HEK293 (cell line): ENCODE results near the gene SEC16A.

Experiments
- CTCF ChIA-PET: fragments of 350-600 bp; formaldehyde crosslinking; extraction: SDS; loops from one replicate; lab custom pipeline; 2021; ENCODE audit warnings: antibody characterized with exemption; lab: Yijun Ruan, JAX
- POLR2A ChIA-PET: fragments of 300-600 bp; formaldehyde crosslinking; extraction: SDS; loops from one replicate; lab custom pipeline; 2020; ENCODE audit warnings: antibody characterized with exemption, inconsistent platforms; lab: Yijun Ruan, JAX
- H3K27ac ChIP-seq: fragments of 200-500 bp; sonication (Bioruptor generic); 2 replicates; pipeline ENCODE4 v1.5.1; 2014; ENCODE audit warnings: low read depth, low read length, control low read depth, inconsistent platforms; ENCODE audit errors: extremely low read depth
- H3K36me3 ChIP-seq, 2 experiments: fragments of 200-500 bp in 1 of 2; sonication (Bioruptor generic) in 1 of 2; 1 replicate in 1 of 2; 2 replicates in 1 of 2; pipeline ENCODE4 v1.5.1; 2014 to 2017; ENCODE audit warnings: inconsistent platforms in 2 of 2, low read length in 2 of 2; ENCODE audit not compliant: control insufficient read depth in 2 of 2, insufficient read depth in 1 of 2
- H3K4me1 ChIP-seq: fragments of 200-500 bp; sonication (Bioruptor generic); 2 replicates; pipeline ENCODE4 v1.5.1; 2014; ENCODE audit warnings: mild to moderate bottlenecking, low read length, inconsistent platforms; ENCODE audit not compliant: control insufficient read depth, insufficient read depth
- H3K4me3 ChIP-seq: 2 replicates; pipeline ENCODE4 v1.5.1; 2011; ENCODE audit warnings: low read depth, mild to moderate bottlenecking, control low read depth, low read length, moderate library complexity
- H3K9me3 ChIP-seq: fragments of 200-500 bp; sonication (Bioruptor generic); 2 replicates; pipeline ENCODE4 v1.5.1; 2014; ENCODE audit warnings: low read depth, low read length, inconsistent platforms; ENCODE audit not compliant: control insufficient read depth, insufficient read depth
- BCL11B ChIP-seq: fragments of 450-650 bp; formaldehyde crosslinking; IDR thresholded peaks from 2 replicates; pipeline ENCODE4 v1.5.1; 2016; ENCODE audit warnings: low read depth, missing biosample characterization, missing genetic modification characterization
- PRDM2 ChIP-seq: fragments of 450-650 bp; formaldehyde crosslinking; IDR thresholded peaks from 2 replicates; pipeline ENCODE4 v1.5.1; 2016; ENCODE audit warnings: missing biosample characterization, missing genetic modification characterization, borderline replicate concordance
- REPIN1 ChIP-seq: fragments of 450-650 bp; formaldehyde crosslinking; IDR thresholded peaks from 2 replicates; pipeline ENCODE4 v1.5.1; 2017; ENCODE audit warnings: missing biosample characterization, missing genetic modification characterization, low read depth
- ZFHX2 ChIP-seq: fragments of 450-650 bp; formaldehyde crosslinking; conservative IDR thresholded peaks from 2 replicates; pipeline ENCODE4 v1.5.1; 2016; ENCODE audit warnings: missing biosample characterization, missing genetic modification characterization
- ZIC2 ChIP-seq: fragments of 450-650 bp; formaldehyde crosslinking; IDR thresholded peaks from 2 replicates; pipeline ENCODE4 v1.5.1; 2016; ENCODE audit warnings: missing biosample characterization, missing genetic modification characterization
- ZNF214 ChIP-seq: fragments of 450-650 bp; formaldehyde crosslinking; IDR thresholded peaks from 2 replicates; pipeline ENCODE4 v1.5.1; 2017; ENCODE audit warnings: missing biosample characterization, mild to moderate bottlenecking, missing genetic modification characterization, borderline replicate concordance
- ZNF239 ChIP-seq: fragments of 450-650 bp; formaldehyde crosslinking; IDR thresholded peaks from 2 replicates; pipeline ENCODE4 v1.5.1; 2016; ENCODE audit warnings: missing biosample characterization, missing genetic modification characterization
- ZNF302 ChIP-seq: fragments of 450-650 bp; formaldehyde crosslinking; IDR thresholded peaks from 2 replicates; pipeline ENCODE4 v1.5.1; 2016; ENCODE audit warnings: missing biosample characterization, missing genetic modification characterization, low read depth
- ZNF433 ChIP-seq: fragments of 450-650 bp; formaldehyde crosslinking; IDR thresholded peaks from 2 replicates; pipeline ENCODE4 v1.5.1; 2016; ENCODE audit warnings: missing biosample characterization, missing genetic modification characterization, low read depth
- ZNF530 ChIP-seq: fragments of 450-650 bp; formaldehyde crosslinking; IDR thresholded peaks from 2 replicates; pipeline ENCODE4 v1.5.1; 2016; ENCODE audit warnings: low read depth, missing biosample characterization, missing genetic modification characterization
- ZNF548 ChIP-seq: fragments of 450-650 bp; formaldehyde crosslinking; IDR thresholded peaks from 2 replicates; pipeline ENCODE4 v1.5.1; 2016; ENCODE audit warnings: missing biosample characterization, missing genetic modification characterization
- ZNF624 ChIP-seq: fragments of 450-650 bp; formaldehyde crosslinking; IDR thresholded peaks from 2 replicates; pipeline ENCODE4 v1.5.1; 2017; ENCODE audit warnings: missing biosample characterization, missing genetic modification characterization
- ZNF626 ChIP-seq: fragments of 450-650 bp; sonication (Bioruptor Pico); formaldehyde crosslinking; IDR thresholded peaks from 2 replicates; pipeline ENCODE4 v1.5.1; 2018; ENCODE audit warnings: missing biosample characterization, missing genetic modification characterization, inconsistent platforms
- ZSCAN16 ChIP-seq: fragments of 450-650 bp; formaldehyde crosslinking; IDR thresholded peaks from 2 replicates; pipeline ENCODE4 v1.5.1; 2016; ENCODE audit warnings: missing biosample characterization, missing genetic modification characterization
- TF ChIP-seq, protein P1 (sequence below): fragments of 450-650 bp; formaldehyde crosslinking; IDR thresholded peaks from 2 replicates; pipeline ENCODE4 v1.5.1; 2017; ENCODE audit warnings: missing biosample characterization, missing genetic modification characterization
- TF ChIP-seq, protein P2 (sequence below): fragments of 450-650 bp; formaldehyde crosslinking; IDR thresholded peaks from 2 replicates; pipeline ENCODE4 v1.5.1; 2016; ENCODE audit warnings: missing biosample characterization, missing genetic modification characterization

Gene SEC16A

DNA sequence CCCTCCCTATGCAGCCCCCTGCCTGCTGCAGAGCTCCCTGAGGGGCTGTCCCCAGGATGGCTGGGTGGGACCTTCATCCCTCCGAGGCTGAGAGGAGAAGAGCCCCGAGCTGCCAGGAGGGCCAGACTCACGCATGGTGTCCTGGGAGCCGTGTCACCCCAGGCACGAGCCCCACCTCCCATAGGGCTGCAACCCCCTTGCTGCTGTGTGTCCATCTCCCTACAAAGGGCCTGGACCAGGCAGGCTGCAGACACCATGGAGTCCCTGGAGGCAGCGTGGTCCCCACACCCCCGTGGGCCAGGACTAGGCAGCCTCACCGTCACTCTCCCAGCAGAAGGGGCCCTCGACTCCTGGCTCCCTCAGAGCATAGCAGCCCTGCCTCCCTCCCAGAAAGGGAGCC is 11.2 kb upstream of the SEC16A start:
- Histone ChIP-seq H3K4me1 (no peaks in the 10 kb centered on the region), H3K27ac (no peak overlapping the region), H3K4me3 (no peak overlapping the region), H3K36me3 (peaks cover 0 to 23% of the 10 kb centered on the region in 2 experiments; a peak in 1 of 3 replicates)
- CTCF ChIA-PET, result no interaction called here
- POLR2A ChIA-PET, result no interaction called here
- TF ChIP-seq ZNF302 (tag by site-specific recombination) (no peak), ZIC2 (tag by site-specific recombination) (peak; percentile 16; the same call in 1 of the 2 replicates)
- TF ChIP-seq, all 188 proteins: peak for 1
- no peaks in the 10 kb centered on the region for H3K9me3 ChIP-seq

- H3K9me3 ChIP-seq, result no peaks in the 10 kb centered on the region
- H3K27ac ChIP-seq, result no peak overlapping the region
- TF ChIP-seq ZSCAN16 (tag by site-specific recombination) (no peak), ZNF624 (tag by site-specific recombination) (no peak), REPIN1 (tag by site-specific recombination) (no peak), ZNF548 (tag by site-specific recombination) (no peak), ZNF214 (tag by site-specific recombination) (no peak), ZIC2 (tag by site-specific recombination) (no peak), PRDM2 (tag by site-specific recombination) (no peak), ZNF530 (tag by site-specific recombination) (no peak), ZNF626 (tag by site-specific recombination) (no peak), BCL11B (tag by site-specific recombination) (no peak), ZNF239 (no peak), ZFHX2 (tag by site-specific recombination) (no peak), ZNF433 (no peak)
- TF ChIP-seq, protein P1, sequence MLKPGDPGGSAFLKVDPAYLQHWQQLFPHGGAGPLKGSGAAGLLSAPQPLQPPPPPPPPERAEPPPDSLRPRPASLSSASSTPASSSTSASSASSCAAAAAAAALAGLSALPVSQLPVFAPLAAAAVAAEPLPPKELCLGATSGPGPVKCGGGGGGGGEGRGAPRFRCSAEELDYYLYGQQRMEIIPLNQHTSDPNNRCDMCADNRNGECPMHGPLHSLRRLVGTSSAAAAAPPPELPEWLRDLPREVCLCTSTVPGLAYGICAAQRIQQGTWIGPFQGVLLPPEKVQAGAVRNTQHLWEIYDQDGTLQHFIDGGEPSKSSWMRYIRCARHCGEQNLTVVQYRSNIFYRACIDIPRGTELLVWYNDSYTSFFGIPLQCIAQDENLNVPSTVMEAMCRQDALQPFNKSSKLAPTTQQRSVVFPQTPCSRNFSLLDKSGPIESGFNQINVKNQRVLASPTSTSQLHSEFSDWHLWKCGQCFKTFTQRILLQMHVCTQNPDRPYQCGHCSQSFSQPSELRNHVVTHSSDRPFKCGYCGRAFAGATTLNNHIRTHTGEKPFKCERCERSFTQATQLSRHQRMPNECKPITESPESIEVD (tag by site-specific recombination), result no peak
- TF ChIP-seq, protein P2, sequence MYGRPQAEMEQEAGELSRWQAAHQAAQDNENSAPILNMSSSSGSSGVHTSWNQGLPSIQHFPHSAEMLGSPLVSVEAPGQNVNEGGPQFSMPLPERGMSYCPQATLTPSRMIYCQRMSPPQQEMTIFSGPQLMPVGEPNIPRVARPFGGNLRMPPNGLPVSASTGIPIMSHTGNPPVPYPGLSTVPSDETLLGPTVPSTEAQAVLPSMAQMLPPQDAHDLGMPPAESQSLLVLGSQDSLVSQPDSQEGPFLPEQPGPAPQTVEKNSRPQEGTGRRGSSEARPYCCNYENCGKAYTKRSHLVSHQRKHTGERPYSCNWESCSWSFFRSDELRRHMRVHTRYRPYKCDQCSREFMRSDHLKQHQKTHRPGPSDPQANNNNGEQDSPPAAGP (tag by site-specific recombination), result no peak
- H3K4me1 ChIP-seq, result no peaks in the 10 kb centered on the region
- ChIA-PET CTCF (interaction anchor here (0.6 kb wide), 1 partner anchor 20 kb away, joined by 3 read pairs; no protein-coding TSS in a partner anchor), POLR2A (no interaction called here)
- H3K4me3 ChIP-seq, result no peak overlapping the region
- peaks cover 0 to 19% of the 10 kb centered on the region in 2 experiments; a peak in 1 of 3 replicates for H3K36me3 ChIP-seq
Observed at GRCh38 chr9:136493567-136493971, 10.7 kb upstream of the SEC16A start.
